Measurements from ENCODE around the gene WWOX.
"Not testable (repeated sequence)": the region's sequence is repeated elsewhere in the genome, so short reads cannot be mapped to it uniquely, and the experiment has no call there.

- TF ChIP-seq TCF12 (IDR thresholded peaks at IDR 0.05); TCF12 (CRISPR knock-in tag; IDR thresholded peaks at IDR 0.05); ZNF547 (CRISPR knock-in tag; IDR thresholded peaks at IDR 0.05); CAMTA2 (CRISPR knock-in tag; IDR thresholded peaks at IDR 0.05; ENCODE audit: borderline replicate concordance); ZNF83 (CRISPR knock-in tag; IDR thresholded peaks at IDR 0.05; ENCODE audit: borderline replicate concordance); TFE3 (CRISPR knock-in tag; IDR thresholded peaks at IDR 0.05); SETDB1 (CRISPR knock-in tag; IDR thresholded peaks at IDR 0.05; ENCODE audit: borderline replicate concordance); DNMT3B (CRISPR knock-in tag; conservative IDR thresholded peaks at IDR 0.05); TEF (CRISPR knock-in tag; IDR thresholded peaks at IDR 0.05): not testable (repeated sequence)
Observed at GRCh38 chr16:78604423-78605062, 505.1 kb downstream of the WWOX start.
